CD4-positive, alpha-beta T cell treated with Interleukin-6 at 100 ng/mL for 8 hours (primary cell): Measurements from ENCODE around the gene STK26.
"Not testable (repeated sequence)": the region's sequence is repeated elsewhere in the genome, so short reads cannot be mapped to it uniquely, and the experiment has no call there.

ENCODE experiments used
- DNase-seq: peaks from one replicate; pipeline ENCODE4 v3.0.0-alpha.2; 2020; ENCODE audit warnings: mixed read lengths, low spot score

Gene STK26

GRCh38 chrX:132022967-132023895 lies at the start of gene STK26:
Gene STK26 (plus strand): TSS chrX:132023302. CDS start chrX:132023618, 316 bp downstream.
- DNase-seq = peak; percentile 73

- DNase-seq = no peak
Observed at GRCh38 chrX:131975851-131976250, 47.3 kb upstream of the STK26 start.

GRCh38 chrX:131977619-131978018 lies 45.5 kb upstream of the STK26 start:
- no peak for DNase-seq

GRCh38 chrX:131979116-131979515 lies 44.0 kb upstream of the STK26 start:
- no peak for DNase-seq

GRCh38 chrX:131985526-131986049 lies 37.5 kb upstream of the STK26 start:
- peak; percentile 12 for DNase-seq

- peak; percentile 57 for DNase-seq
Observed at GRCh38 chrX:131987252-131987651, 35.9 kb upstream of the STK26 start.

GRCh38 chrX:131988236-131988635 lies 34.9 kb upstream of the STK26 start:
- DNase-seq = no peak

- peak; percentile 28 for DNase-seq
Observed at GRCh38 chrX:132001127-132001526, 22.0 kb upstream of the STK26 start.

- DNase-seq = no peak
Observed at GRCh38 chrX:132004728-132005127, 18.4 kb upstream of the STK26 start.

- DNase-seq = no peak
Observed at GRCh38 chrX:132009350-132009749, 13.8 kb upstream of the STK26 start.

- not testable (repeated sequence) for DNase-seq
Observed at GRCh38 chrX:132010213-132010612, 12.9 kb upstream of the STK26 start.

- no peak for DNase-seq
Observed at GRCh38 chrX:132015875-132016274, 7.2 kb upstream of the STK26 start.

GRCh38 chrX:132016628-132017430 lies 6.3 kb upstream of the STK26 start:
- DNase-seq = no peak

GRCh38 chrX:132017431-132018185 lies 5.5 kb upstream of the STK26 start:
- no peak for DNase-seq

GRCh38 chrX:132022198-132022966 lies 720 bp upstream of the STK26 start:
- DNase-seq = peak; percentile 21

- peak; percentile 39 for DNase-seq
Observed at GRCh38 chrX:132023896-132024386, 839 bp downstream of the STK26 start.

- DNase-seq = no peak
Observed at GRCh38 chrX:132025041-132025440, 1.9 kb downstream of the STK26 start.

- no peak for DNase-seq
Observed at GRCh38 chrX:132030264-132030663, 7.2 kb downstream of the STK26 start.

GRCh38 chrX:132031867-132032266 lies 8.8 kb downstream of the STK26 start:
- no peak for DNase-seq

GRCh38 chrX:132033166-132033565 lies 10.1 kb downstream of the STK26 start:
- no peak for DNase-seq

GRCh38 chrX:132034648-132035047 lies 11.5 kb downstream of the STK26 start:
- DNase-seq = no peak
